Measurements from ENCODE around the gene SEL1L. TPM values are rescaled to one million over a fixed set of nuclear protein-coding genes. Genes with fewer than 3 reads are reported as not detected.

SEL1L gene
- total and polyA plus RNA-seq, 2 of the 13 experiments (the other 11 are each of a cell fraction or from before 2014, with no cell fraction given), result 15.3 to 61.0 TPM

DNA sequence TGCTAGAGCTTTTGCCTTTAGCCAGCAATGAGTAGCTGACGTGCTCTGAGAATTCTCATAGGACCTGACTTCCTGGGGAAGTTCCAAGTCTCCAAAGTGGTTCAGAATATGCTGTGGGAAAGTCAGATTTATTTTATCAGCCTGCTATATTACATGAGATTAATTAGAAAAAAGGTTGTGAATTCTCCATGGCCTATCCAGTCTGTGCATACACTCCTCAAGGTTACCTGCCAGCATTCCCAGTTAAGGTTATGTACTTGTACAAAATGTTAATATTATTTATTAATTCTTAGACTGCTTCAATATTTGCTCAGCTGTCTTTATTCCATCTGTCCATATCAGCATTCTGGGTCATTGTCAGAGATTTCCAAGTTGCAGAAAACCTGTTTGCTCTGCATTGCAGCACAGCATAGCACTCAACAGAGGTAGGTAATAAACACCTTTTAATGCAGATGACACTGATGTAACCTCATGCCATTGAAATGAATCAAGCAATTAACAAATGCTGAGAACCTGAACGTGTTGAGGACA is 2.7 kb upstream of the SEL1L start (continued):
- TF ChIP-seq, protein P1, sequence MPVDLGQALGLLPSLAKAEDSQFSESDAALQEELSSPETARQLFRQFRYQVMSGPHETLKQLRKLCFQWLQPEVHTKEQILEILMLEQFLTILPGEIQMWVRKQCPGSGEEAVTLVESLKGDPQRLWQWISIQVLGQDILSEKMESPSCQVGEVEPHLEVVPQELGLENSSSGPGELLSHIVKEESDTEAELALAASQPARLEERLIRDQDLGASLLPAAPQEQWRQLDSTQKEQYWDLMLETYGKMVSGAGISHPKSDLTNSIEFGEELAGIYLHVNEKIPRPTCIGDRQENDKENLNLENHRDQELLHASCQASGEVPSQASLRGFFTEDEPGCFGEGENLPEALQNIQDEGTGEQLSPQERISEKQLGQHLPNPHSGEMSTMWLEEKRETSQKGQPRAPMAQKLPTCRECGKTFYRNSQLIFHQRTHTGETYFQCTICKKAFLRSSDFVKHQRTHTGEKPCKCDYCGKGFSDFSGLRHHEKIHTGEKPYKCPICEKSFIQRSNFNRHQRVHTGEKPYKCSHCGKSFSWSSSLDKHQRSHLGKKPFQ (CRISPR knock-in tag; IDR thresholded peaks at IDR 0.05; ENCODE audit: insufficient replicate concordance), result no peak
- no peak for TF ChIP-seq HIVEP1 (CRISPR knock-in tag; IDR thresholded peaks at IDR 0.05)
- no peak for TF ChIP-seq TEAD2 (CRISPR knock-in tag; IDR thresholded peaks at IDR 0.05)

DNA sequence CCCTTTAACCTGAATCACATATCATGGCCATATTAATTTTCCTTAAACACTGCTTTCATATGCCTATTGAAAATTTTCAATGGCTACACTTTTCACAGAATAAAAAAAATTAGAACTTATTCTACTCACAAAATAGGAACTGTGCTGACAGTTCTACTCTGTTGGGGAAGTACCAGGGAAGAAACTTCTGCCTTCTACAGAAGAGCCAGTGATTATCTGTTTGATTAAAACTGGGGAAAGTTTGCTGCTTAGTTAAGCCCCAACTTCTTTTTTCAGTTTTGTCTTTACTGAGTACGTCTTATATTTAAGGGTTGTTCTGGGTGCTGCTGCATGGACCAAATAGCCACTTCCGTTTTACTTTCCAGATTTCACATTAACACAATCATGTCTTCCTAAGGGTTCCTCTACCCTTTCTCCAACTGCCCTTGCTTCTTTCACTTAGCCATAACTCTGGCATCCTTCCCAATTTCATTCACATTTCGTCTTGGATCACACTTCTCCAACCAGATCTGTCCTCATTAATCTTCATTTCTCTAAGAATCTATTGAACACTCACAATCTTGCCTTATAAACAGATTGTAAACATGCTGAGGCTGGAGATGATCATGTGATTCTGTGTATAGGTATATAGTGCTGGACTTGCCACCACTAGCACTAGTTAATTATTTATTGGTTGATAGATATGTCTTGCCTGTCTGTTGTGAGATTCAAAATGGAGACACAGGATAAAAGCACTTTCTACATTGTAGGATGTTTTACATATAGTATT is 1.9 kb upstream of the SEL1L start:
- ChIA-PET CTCF (ENCODE audit: low intra/inter-chr PET ratio, low total read pairs) (no interaction called here), POLR2A (no interaction called here)
- Histone ChIP-seq H3K27me3 (ENCODE audit: control insufficient read depth in 1 of 2, insufficient read depth in 2 of 2, low read length in 2 of 2) (no peaks in the 10 kb centered on the region; a peak in 1 of 5 replicates), H3K27ac (ENCODE audit: extremely low read length, insufficient read depth, low read length) (no peak overlapping the region), H4K20me1 (ENCODE audit: insufficient read depth, low read length) (no peaks in the 10 kb centered on the region), H3K9ac (ENCODE audit: insufficient read depth, low read depth, low read length) (no peak overlapping the region), H3K4me3 (replicated peaks in 1 of 3; ENCODE audit: insufficient read depth in 1 of 3, low read depth in 2 of 3, low read length in 3 of 3) (no peak overlapping the region), H3K9me3 (ENCODE audit: low read length) (0 out of 2 replicates have a peak, but pooled peaks cover 9% of the 10 kb centered on the region), H3K4me1 (ENCODE audit: insufficient read depth, low read length) (peaks cover 62% of the 10 kb centered on the region), H3K79me2 (ENCODE audit: insufficient read depth, low read length) (peaks cover 27% of the 10 kb centered on the region), H3K36me3 (replicated peaks in 1 of 2; ENCODE audit: control insufficient read depth in 1 of 2, insufficient read depth in 2 of 2, low read length in 2 of 2) (no peaks in the 10 kb centered on the region), H2AFZ (ENCODE audit: low read length) (peak overlapping the region; percentile 48), H3K4me2 (ENCODE audit: low read depth, low read length) (peak overlapping the region; percentile 95; the same call in 1 of the 2 replicates)
- no TSS peak for BruUV-seq (replicated peaks)
- intact Hi-C loops (cut with micrococcal nuclease; ENCODE audit: unreplicated experiment), result no loop called here
- ATAC-seq (no peak), FAIRE-seq (no peak), DNase-seq (ENCODE audit: low spot score) (no peak)
- in situ Hi-C loops (cut with HindIII; ENCODE audit: extremely low pct_ligation_motif_present, low pct_unique_long_range_greater_than_20kb), result no loop called here
- 95% methylated on average over 3 of the region's 3 CpGs for WGBS (ENCODE audit: low lambda C conversion rate)
- no peak for TF ChIP-seq CREM (IDR thresholded peaks at IDR 0.05)
- no peak for TF ChIP-seq CREM (CRISPR knock-in tag; IDR thresholded peaks at IDR 0.05)
- no peak for TF ChIP-seq AGO2 (optimal IDR thresholded peaks at IDR 0.05; ENCODE audit: low read depth, low read length)
- no peak for TF ChIP-seq U2AF2 (IDR thresholded peaks at IDR 0.05; ENCODE audit: low read depth, low read length)
- no peak for TF ChIP-seq ARNTL (CRISPR knock-in tag; IDR thresholded peaks at IDR 0.05)
- TF ChIP-seq ZNF552 (CRISPR knock-in tag; IDR thresholded peaks at IDR 0.05; ENCODE audit: borderline replicate concordance), result no peak
- no peak for TF ChIP-seq ZNF326 (CRISPR knock-in tag; IDR thresholded peaks at IDR 0.05; ENCODE audit: borderline replicate concordance)
- no peak for TF ChIP-seq SAP130 (CRISPR knock-in tag; IDR thresholded peaks at IDR 0.05; ENCODE audit: low read depth)
- TF ChIP-seq, protein P2, sequence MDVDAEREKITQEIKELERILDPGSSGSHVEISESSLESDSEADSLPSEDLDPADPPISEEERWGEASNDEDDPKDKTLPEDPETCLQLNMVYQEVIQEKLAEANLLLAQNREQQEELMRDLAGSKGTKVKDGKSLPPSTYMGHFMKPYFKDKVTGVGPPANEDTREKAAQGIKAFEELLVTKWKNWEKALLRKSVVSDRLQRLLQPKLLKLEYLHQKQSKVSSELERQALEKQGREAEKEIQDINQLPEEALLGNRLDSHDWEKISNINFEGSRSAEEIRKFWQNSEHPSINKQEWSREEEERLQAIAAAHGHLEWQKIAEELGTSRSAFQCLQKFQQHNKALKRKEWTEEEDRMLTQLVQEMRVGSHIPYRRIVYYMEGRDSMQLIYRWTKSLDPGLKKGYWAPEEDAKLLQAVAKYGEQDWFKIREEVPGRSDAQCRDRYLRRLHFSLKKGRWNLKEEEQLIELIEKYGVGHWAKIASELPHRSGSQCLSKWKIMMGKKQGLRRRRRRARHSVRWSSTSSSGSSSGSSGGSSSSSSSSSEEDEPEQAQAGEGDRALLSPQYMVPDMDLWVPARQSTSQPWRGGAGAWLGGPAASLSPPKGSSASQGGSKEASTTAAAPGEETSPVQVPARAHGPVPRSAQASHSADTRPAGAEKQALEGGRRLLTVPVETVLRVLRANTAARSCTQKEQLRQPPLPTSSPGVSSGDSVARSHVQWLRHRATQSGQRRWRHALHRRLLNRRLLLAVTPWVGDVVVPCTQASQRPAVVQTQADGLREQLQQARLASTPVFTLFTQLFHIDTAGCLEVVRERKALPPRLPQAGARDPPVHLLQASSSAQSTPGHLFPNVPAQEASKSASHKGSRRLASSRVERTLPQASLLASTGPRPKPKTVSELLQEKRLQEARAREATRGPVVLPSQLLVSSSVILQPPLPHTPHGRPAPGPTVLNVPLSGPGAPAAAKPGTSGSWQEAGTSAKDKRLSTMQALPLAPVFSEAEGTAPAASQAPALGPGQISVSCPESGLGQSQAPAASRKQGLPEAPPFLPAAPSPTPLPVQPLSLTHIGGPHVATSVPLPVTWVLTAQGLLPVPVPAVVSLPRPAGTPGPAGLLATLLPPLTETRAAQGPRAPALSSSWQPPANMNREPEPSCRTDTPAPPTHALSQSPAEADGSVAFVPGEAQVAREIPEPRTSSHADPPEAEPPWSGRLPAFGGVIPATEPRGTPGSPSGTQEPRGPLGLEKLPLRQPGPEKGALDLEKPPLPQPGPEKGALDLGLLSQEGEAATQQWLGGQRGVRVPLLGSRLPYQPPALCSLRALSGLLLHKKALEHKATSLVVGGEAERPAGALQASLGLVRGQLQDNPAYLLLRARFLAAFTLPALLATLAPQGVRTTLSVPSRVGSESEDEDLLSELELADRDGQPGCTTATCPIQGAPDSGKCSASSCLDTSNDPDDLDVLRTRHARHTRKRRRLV (CRISPR knock-in tag; IDR thresholded peaks at IDR 0.05), result no peak
- TF ChIP-seq FOXA1 (IDR thresholded peaks at IDR 0.05), result no peak
- TF ChIP-seq FOXA1 (CRISPR knock-in tag; IDR thresholded peaks at IDR 0.05), result 0 out of 2 replicates have a peak, but pooled peaks have one; percentile 21
- TF ChIP-seq FOXA3 (CRISPR knock-in tag; IDR thresholded peaks at IDR 0.05), result peak; percentile 34; the same call in 1 of the 2 replicates
- TF ChIP-seq, protein P3, sequence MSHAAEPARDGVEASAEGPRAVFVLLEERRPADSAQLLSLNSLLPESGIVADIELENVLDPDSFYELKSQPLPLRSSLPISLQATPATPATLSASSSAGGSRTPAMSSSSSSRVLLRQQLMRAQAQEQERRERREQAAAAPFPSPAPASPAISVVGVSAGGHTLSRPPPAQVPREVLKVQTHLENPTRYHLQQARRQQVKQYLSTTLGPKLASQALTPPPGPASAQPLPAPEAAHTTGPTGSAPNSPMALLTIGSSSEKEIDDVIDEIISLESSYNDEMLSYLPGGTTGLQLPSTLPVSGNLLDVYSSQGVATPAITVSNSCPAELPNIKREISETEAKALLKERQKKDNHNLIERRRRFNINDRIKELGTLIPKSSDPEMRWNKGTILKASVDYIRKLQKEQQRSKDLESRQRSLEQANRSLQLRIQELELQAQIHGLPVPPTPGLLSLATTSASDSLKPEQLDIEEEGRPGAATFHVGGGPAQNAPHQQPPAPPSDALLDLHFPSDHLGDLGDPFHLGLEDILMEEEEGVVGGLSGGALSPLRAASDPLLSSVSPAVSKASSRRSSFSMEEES (CRISPR knock-in tag; IDR thresholded peaks at IDR 0.05), result no peak
